ENCODE results near the gene SNCAIP. TPM values are rescaled to one million over a fixed set of nuclear protein-coding genes. Genes with fewer than 3 reads are reported as not detected.

The SNCAIP gene
- total and polyA plus RNA-seq, 4 donors, result 3.6 to 14.7 (median 9.0) TPM

DNA sequence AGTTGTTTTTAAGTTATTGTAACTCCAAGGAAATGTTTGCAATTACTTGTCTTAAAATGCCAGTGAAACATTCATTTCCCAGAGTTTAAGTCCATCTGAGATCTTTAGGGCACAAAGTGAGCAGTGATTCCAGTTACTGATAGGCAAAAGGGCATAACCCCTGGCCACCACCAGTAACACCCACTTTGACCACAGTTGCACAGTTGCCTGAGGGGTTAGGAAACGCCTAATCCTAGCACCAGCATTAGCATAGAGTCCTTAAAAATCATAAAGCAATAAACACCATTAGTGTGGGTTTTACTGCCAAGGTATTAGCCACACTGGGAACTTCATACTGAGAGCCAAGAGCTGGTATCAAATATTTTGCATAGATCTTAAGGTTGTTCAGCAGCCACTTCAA is 143.9 kb downstream of the SNCAIP start:
- no peaks in the 10 kb centered on the region for H3K9me3 ChIP-seq (ENCODE audit: control insufficient read depth, low read length)
- H3K27me3 ChIP-seq (ENCODE audit: control insufficient read depth in 1 of 2, insufficient read depth in 2 of 2, low read length in 1 of 2), result no peaks in the 10 kb centered on the region
- H3K27ac ChIP-seq (ENCODE audit: low read depth in 1 of 2, low read length in 2 of 2), result no peak overlapping the region
- H3K4me3 ChIP-seq (ENCODE audit: low read length in 2 of 2), result no peak overlapping the region
- peaks cover 2% of the 10 kb centered on the region in 2 donors for H3K4me1 ChIP-seq (ENCODE audit: control insufficient read depth in 1 of 2, insufficient read depth in 2 of 2, low read length in 2 of 2)
- intact Hi-C loops (cut with DNase I), result no loop called here
- DNase-seq (no peak), ATAC-seq (ENCODE audit: low FRiP score) (no peak)
- 84 to 86% methylated on average over 1 of the region's 1 CpG for WGBS, 2 donors
- no peaks in the 10 kb centered on the region for H3K36me3 ChIP-seq (ENCODE audit: control insufficient read depth in 1 of 2, insufficient read depth in 2 of 2, low read length in 1 of 2)

- ATAC-seq (ENCODE audit: low FRiP score) (no peak), DNase-seq (no peak)
- Histone ChIP-seq H3K36me3 (ENCODE audit: control insufficient read depth in 1 of 2, insufficient read depth in 2 of 2, low read length in 1 of 2) (no peaks in the 10 kb centered on the region), H3K27me3 (ENCODE audit: control insufficient read depth in 1 of 2, insufficient read depth in 2 of 2, low read length in 1 of 2) (no peaks in the 10 kb centered on the region), H3K27ac (ENCODE audit: low read depth in 1 of 2, low read length in 2 of 2) (no peak overlapping the region), H3K9me3 (ENCODE audit: control insufficient read depth, low read length) (no peaks in the 10 kb centered on the region), H3K4me3 (ENCODE audit: low read length in 2 of 2) (no peak overlapping the region), H3K4me1 (ENCODE audit: control insufficient read depth in 1 of 2, insufficient read depth in 2 of 2, low read length in 2 of 2) (peaks cover 2% of the 10 kb centered on the region in 2 donors)
- 96 to 98% methylated on average over 6 of the region's 6 CpGs for WGBS, 2 donors
- intact Hi-C loops (cut with DNase I), result no loop called here
Observed at GRCh38 chr5:122457178-122457826, 145.3 kb downstream of the SNCAIP start.

GRCh38 chr5:122458278-122458872 is 146.3 kb downstream of the SNCAIP start:
- H3K9me3 ChIP-seq (ENCODE audit: control insufficient read depth, low read length), result no peaks in the 10 kb centered on the region
- intact Hi-C loops (cut with DNase I), result no loop called here

DNA sequence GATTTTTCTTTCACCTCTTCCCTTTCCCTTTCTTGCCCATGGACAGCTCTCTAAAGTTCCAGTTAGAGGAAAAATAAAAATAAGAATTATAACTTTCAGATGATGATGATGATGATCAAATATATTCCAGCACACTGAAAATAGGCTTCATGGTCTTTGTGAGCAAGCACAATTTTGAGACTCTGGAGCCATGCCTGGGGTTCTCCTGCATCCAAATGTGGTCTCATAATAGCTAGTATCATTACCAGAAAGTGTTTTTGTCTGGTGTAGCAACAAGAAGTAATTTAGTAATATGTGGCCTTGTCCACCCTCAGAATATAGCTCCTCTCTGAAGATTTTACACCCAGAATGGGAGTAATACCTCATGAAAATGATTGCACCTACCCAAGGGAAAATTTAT is 150.4 kb downstream of the SNCAIP start:
- intact Hi-C loops (cut with DNase I), result no loop called here
- H3K27ac ChIP-seq (ENCODE audit: low read depth in 1 of 2, low read length in 2 of 2), result no peak overlapping the region
- H3K9me3 ChIP-seq (ENCODE audit: control insufficient read depth, low read length), result no peaks in the 10 kb centered on the region
- H3K4me1 ChIP-seq (ENCODE audit: control insufficient read depth in 1 of 2, insufficient read depth in 2 of 2, low read length in 2 of 2), result no peaks in the 10 kb centered on the region
- H3K4me3 ChIP-seq (ENCODE audit: low read length in 2 of 2), result no peak overlapping the region
- ATAC-seq (ENCODE audit: low FRiP score) (no peak), DNase-seq (no peak)
- peaks cover 0 to 2% of the 10 kb centered on the region in 2 donors for H3K27me3 ChIP-seq (ENCODE audit: control insufficient read depth in 1 of 2, insufficient read depth in 2 of 2, low read length in 1 of 2)
- H3K36me3 ChIP-seq (ENCODE audit: control insufficient read depth in 1 of 2, insufficient read depth in 2 of 2, low read length in 1 of 2), result peaks cover 0 to 3% of the 10 kb centered on the region in 2 donors

More at GRCh38 chr5:122458278-122458872, 146.3 kb downstream of the SNCAIP start:
- Histone ChIP-seq H3K27ac (ENCODE audit: low read depth in 1 of 2, low read length in 2 of 2) (no peak overlapping the region), H3K36me3 (ENCODE audit: control insufficient read depth in 1 of 2, insufficient read depth in 2 of 2, low read length in 1 of 2) (no peaks in the 10 kb centered on the region), H3K27me3 (ENCODE audit: control insufficient read depth in 1 of 2, insufficient read depth in 2 of 2, low read length in 1 of 2) (no peaks in the 10 kb centered on the region), H3K4me1 (ENCODE audit: control insufficient read depth in 1 of 2, insufficient read depth in 2 of 2, low read length in 2 of 2) (peaks cover 2% of the 10 kb centered on the region in 2 donors), H3K4me3 (ENCODE audit: low read length in 2 of 2) (no peak overlapping the region)
- ATAC-seq (ENCODE audit: low FRiP score) (no peak), DNase-seq (no peak)
- WGBS, 2 donors, result 87 to 88% methylated on average over 8 of the region's 8 CpGs

- no peak for ATAC-seq (ENCODE audit: low FRiP score)
- WGBS, 2 donors, result 94 to 97% methylated on average over 1 of the region's 1 CpG
Observed at GRCh38 chr5:122463221-122463620, 151.2 kb downstream of the SNCAIP start.

GRCh38 chr5:122464191-122464590 is 152.2 kb downstream of the SNCAIP start:
- no peaks in the 10 kb centered on the region for H3K4me1 ChIP-seq (ENCODE audit: control insufficient read depth in 1 of 2, insufficient read depth in 2 of 2, low read length in 2 of 2)
- no peak overlapping the region for H3K4me3 ChIP-seq (ENCODE audit: low read length in 2 of 2)
- intact Hi-C loops (cut with DNase I), result no loop called here
- H3K27me3 ChIP-seq (ENCODE audit: control insufficient read depth in 1 of 2, insufficient read depth in 2 of 2, low read length in 1 of 2), result peaks cover 0 to 2% of the 10 kb centered on the region in 2 donors
- H3K9me3 ChIP-seq (ENCODE audit: control insufficient read depth, low read length), result no peaks in the 10 kb centered on the region
- peaks cover 0 to 3% of the 10 kb centered on the region in 2 donors for H3K36me3 ChIP-seq (ENCODE audit: control insufficient read depth in 1 of 2, insufficient read depth in 2 of 2, low read length in 1 of 2)
- ATAC-seq (ENCODE audit: low FRiP score) (no peak), DNase-seq (no peak)
- H3K27ac ChIP-seq (ENCODE audit: low read depth in 1 of 2, low read length in 2 of 2), result no peak overlapping the region
- 70 to 82% methylated on average over 2 of the region's 2 CpGs for WGBS, 2 donors

More at GRCh38 chr5:122463221-122463620, 151.2 kb downstream of the SNCAIP start:
- peaks cover 0 to 2% of the 10 kb centered on the region in 2 donors for H3K27me3 ChIP-seq (ENCODE audit: control insufficient read depth in 1 of 2, insufficient read depth in 2 of 2, low read length in 1 of 2)
- no peak for DNase-seq
- peaks cover 0 to 3% of the 10 kb centered on the region in 2 donors for H3K36me3 ChIP-seq (ENCODE audit: control insufficient read depth in 1 of 2, insufficient read depth in 2 of 2, low read length in 1 of 2)
- H3K9me3 ChIP-seq (ENCODE audit: control insufficient read depth, low read length), result no peaks in the 10 kb centered on the region
- no peak overlapping the region for H3K4me3 ChIP-seq (ENCODE audit: low read length in 2 of 2)
- no peak overlapping the region for H3K27ac ChIP-seq (ENCODE audit: low read depth in 1 of 2, low read length in 2 of 2)
- no peaks in the 10 kb centered on the region for H3K4me1 ChIP-seq (ENCODE audit: control insufficient read depth in 1 of 2, insufficient read depth in 2 of 2, low read length in 2 of 2)
- intact Hi-C loops (cut with DNase I), result no loop called here

- no peak overlapping the region for H3K27ac ChIP-seq (ENCODE audit: low read depth in 1 of 2, low read length in 2 of 2)
- intact Hi-C loops (cut with DNase I), result no loop called here
- H3K27me3 ChIP-seq (ENCODE audit: control insufficient read depth in 1 of 2, insufficient read depth in 2 of 2, low read length in 1 of 2), result peaks cover 0 to 2% of the 10 kb centered on the region in 2 donors
- no peak for ATAC-seq (ENCODE audit: low FRiP score)
- no peaks in the 10 kb centered on the region for H3K9me3 ChIP-seq (ENCODE audit: control insufficient read depth, low read length)
- peaks cover 0 to 3% of the 10 kb centered on the region in 2 donors for H3K36me3 ChIP-seq (ENCODE audit: control insufficient read depth in 1 of 2, insufficient read depth in 2 of 2, low read length in 1 of 2)
- H3K4me3 ChIP-seq (ENCODE audit: low read length in 2 of 2), result no peak overlapping the region
- H3K4me1 ChIP-seq (ENCODE audit: control insufficient read depth in 1 of 2, insufficient read depth in 2 of 2, low read length in 2 of 2), result no peaks in the 10 kb centered on the region
- DNase-seq, result no peak
- 90 to 92% methylated on average over 7 of the region's 7 CpGs for WGBS, 2 donors
Observed at GRCh38 chr5:122465031-122465577, 153.1 kb downstream of the SNCAIP start.

DNA sequence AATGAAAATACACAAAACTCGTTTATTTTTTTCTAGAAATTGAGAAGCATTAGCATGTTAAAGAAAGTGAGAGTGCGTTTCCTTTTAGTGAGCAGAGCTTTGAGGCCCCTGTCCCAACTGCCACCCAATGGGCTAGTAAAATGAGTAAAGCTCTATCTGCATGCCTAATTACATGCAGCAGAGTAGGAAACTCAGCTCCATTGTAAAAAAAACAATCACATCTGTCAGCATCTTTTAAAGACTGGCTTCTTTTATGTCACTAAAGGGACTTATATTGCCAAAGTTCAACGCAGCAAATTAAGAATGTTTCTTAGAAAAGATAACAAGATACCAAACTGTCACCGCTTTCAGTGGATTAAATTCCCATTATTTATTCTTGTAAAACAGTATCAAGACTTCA is 154.0 kb downstream of the SNCAIP start:
- intact Hi-C loops (cut with DNase I), result no loop called here
- H3K4me3 ChIP-seq (ENCODE audit: low read length in 2 of 2), result no peak overlapping the region
- no peak for DNase-seq

More for the DNA sequence above, 154.0 kb downstream of the SNCAIP start:
- Histone ChIP-seq H3K27ac (ENCODE audit: low read depth in 1 of 2, low read length in 2 of 2) (no peak overlapping the region), H3K4me1 (ENCODE audit: control insufficient read depth in 1 of 2, insufficient read depth in 2 of 2, low read length in 2 of 2) (no peaks in the 10 kb centered on the region), H3K36me3 (ENCODE audit: control insufficient read depth in 1 of 2, insufficient read depth in 2 of 2, low read length in 1 of 2) (peaks cover 0 to 3% of the 10 kb centered on the region in 2 donors), H3K27me3 (ENCODE audit: control insufficient read depth in 1 of 2, insufficient read depth in 2 of 2, low read length in 1 of 2) (peaks cover 0 to 2% of the 10 kb centered on the region in 2 donors), H3K9me3 (ENCODE audit: control insufficient read depth, low read length) (no peaks in the 10 kb centered on the region)
- no peak for ATAC-seq (ENCODE audit: low FRiP score)
- WGBS, 2 donors, result 90 to 92% methylated on average over 4 of the region's 4 CpGs

Measured in aorta (tissue), 5 donors.